MM.1S (cell line): ENCODE results near the gene CDC14A.

Source experiments
- EZH2 ChIP-seq: fragments of 300-600 bp; sonication (generic); optimal IDR thresholded peaks from 2 replicates; pipeline ENCODE3; 2017; ENCODE audit warnings: low read depth, mild to moderate bottlenecking, antibody characterized with exemption, low read length, mixed read lengths
- EZH2phosphoT487 ChIP-seq: fragments of 300-600 bp; sonication (generic); IDR thresholded peaks from 2 replicates; pipeline ENCODE4 v1.6.1; 2018; ENCODE audit warnings: antibody characterized with exemption, low read length
- TF ChIP-seq, protein P1 (sequence below): fragments of 300-600 bp; sonication (generic); IDR thresholded peaks from 2 replicates; pipeline ENCODE4 v1.5.1; 2016; ENCODE audit warnings: antibody characterized with exemption, low read length, mixed read lengths

- TF ChIP-seq, protein P1, sequence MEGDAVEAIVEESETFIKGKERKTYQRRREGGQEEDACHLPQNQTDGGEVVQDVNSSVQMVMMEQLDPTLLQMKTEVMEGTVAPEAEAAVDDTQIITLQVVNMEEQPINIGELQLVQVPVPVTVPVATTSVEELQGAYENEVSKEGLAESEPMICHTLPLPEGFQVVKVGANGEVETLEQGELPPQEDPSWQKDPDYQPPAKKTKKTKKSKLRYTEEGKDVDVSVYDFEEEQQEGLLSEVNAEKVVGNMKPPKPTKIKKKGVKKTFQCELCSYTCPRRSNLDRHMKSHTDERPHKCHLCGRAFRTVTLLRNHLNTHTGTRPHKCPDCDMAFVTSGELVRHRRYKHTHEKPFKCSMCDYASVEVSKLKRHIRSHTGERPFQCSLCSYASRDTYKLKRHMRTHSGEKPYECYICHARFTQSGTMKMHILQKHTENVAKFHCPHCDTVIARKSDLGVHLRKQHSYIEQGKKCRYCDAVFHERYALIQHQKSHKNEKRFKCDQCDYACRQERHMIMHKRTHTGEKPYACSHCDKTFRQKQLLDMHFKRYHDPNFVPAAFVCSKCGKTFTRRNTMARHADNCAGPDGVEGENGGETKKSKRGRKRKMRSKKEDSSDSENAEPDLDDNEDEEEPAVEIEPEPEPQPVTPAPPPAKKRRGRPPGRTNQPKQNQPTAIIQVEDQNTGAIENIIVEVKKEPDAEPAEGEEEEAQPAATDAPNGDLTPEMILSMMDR: no peak
- TF ChIP-seq EZH2 (no peak), EZH2phosphoT487 (no peak)
These were observed 79.6 kb downstream of the CDC14A start for GRCh38 chr1:100431954-100432353.
